ENCODE data around the gene EXOC4. TPM values are rescaled to one million over a fixed set of nuclear protein-coding genes. Genes with fewer than 3 reads are reported as not detected.

EXOC4 gene
- total RNA-seq, 2 donors from 2014 or later: 48.9 to 102 TPM

GRCh38 chr7:133961724-133962123, 708.8 kb downstream of the EXOC4 start:
- no peaks in the 10 kb centered on the region for H3K9me3 ChIP-seq
- DNase-seq (ENCODE audit: low spot score): no peak
- no peaks in the 10 kb centered on the region for H3K4me1 ChIP-seq (replicated peaks)
- intact Hi-C loops (cut with DNase I): no loop called here
- no peaks in the 10 kb centered on the region for H3K36me3 ChIP-seq
- 96% methylated on average over 3 of the region's 3 CpGs for WGBS
- no peak overlapping the region for H3K4me3 ChIP-seq
- TF ChIP-seq POLR2AphosphoS5 (IDR thresholded peaks at IDR 0.05) (no peak), POLR2A (IDR thresholded peaks at IDR 0.05) (no peak)
- TF ChIP-seq, protein P1, sequence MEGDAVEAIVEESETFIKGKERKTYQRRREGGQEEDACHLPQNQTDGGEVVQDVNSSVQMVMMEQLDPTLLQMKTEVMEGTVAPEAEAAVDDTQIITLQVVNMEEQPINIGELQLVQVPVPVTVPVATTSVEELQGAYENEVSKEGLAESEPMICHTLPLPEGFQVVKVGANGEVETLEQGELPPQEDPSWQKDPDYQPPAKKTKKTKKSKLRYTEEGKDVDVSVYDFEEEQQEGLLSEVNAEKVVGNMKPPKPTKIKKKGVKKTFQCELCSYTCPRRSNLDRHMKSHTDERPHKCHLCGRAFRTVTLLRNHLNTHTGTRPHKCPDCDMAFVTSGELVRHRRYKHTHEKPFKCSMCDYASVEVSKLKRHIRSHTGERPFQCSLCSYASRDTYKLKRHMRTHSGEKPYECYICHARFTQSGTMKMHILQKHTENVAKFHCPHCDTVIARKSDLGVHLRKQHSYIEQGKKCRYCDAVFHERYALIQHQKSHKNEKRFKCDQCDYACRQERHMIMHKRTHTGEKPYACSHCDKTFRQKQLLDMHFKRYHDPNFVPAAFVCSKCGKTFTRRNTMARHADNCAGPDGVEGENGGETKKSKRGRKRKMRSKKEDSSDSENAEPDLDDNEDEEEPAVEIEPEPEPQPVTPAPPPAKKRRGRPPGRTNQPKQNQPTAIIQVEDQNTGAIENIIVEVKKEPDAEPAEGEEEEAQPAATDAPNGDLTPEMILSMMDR (IDR thresholded peaks at IDR 0.05): no peak
- no peaks in the 10 kb centered on the region for H3K27me3 ChIP-seq (replicated peaks; ENCODE audit: insufficient read depth)
- H3K27ac ChIP-seq: no peak overlapping the region

GRCh38 chr7:133962646-133963045, 709.8 kb downstream of the EXOC4 start:
- Histone ChIP-seq H3K27me3 (replicated peaks; ENCODE audit: insufficient read depth) (no peaks in the 10 kb centered on the region), H3K27ac (no peak overlapping the region), H3K36me3 (no peaks in the 10 kb centered on the region), H3K4me3 (no peak overlapping the region), H3K9me3 (no peaks in the 10 kb centered on the region), H3K4me1 (replicated peaks) (no peaks in the 10 kb centered on the region)
- no peak for TF ChIP-seq POLR2AphosphoS5 (IDR thresholded peaks at IDR 0.05)
- WGBS: 86% methylated on average over 4 of the region's 4 CpGs
- intact Hi-C loops (cut with DNase I): no loop called here
- no peak for DNase-seq (ENCODE audit: low spot score)

DNA sequence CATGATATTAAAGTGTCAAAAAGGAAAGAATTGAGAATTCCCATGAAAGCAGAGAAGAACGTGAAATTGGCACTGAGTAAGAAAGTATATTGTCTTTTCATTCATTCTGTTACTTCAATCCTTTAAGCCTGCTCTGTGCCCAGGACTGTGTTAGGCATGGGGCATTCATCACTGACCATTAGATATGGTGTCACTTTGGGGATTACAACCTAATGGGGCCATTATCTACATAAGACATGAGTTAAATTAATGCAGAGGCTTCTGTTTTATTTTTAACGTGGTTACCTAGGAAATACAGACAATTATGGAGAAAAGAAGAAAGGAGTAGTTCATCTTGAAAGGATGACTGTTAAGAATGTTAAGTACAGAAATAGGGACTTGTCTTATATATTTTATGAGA, 710.8 kb downstream of the EXOC4 start:
- Histone ChIP-seq H3K27me3 (replicated peaks; ENCODE audit: insufficient read depth) (no peaks in the 10 kb centered on the region), H3K27ac (no peak overlapping the region), H3K4me1 (replicated peaks) (no peaks in the 10 kb centered on the region), H3K4me3 (no peak overlapping the region), H3K36me3 (no peaks in the 10 kb centered on the region), H3K9me3 (no peaks in the 10 kb centered on the region)
- DNase-seq (ENCODE audit: low spot score): no peak
- TF ChIP-seq POLR2AphosphoS5 (IDR thresholded peaks at IDR 0.05) (no peak), POLR2A (IDR thresholded peaks at IDR 0.05) (no peak)
- TF ChIP-seq, protein P1 (IDR thresholded peaks at IDR 0.05): no peak
- intact Hi-C loops (cut with DNase I): no loop called here
- WGBS: 61% methylated on average over 2 of the region's 2 CpGs

DNA sequence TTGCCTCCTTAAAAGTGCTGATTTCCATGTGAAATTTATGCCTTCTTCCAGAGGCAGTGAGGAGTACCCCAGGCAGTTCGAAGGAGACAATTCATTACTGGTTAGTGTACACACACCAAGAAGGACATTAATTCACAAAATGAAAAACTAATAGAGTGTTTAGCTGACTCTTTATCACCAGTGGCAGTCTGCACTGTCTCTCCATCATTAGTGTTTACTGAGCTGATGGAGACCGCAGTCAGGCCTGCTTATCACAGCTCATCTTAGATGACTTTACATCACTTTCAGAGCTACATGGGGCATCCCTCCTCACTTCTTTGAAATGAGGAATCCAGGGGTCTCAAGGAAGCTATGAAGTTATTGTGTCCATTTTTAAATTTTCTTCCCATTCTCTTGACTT, 718.7 kb downstream of the EXOC4 start:
- Histone ChIP-seq H3K27me3 (replicated peaks; ENCODE audit: insufficient read depth) (no peaks in the 10 kb centered on the region), H3K9me3 (no peaks in the 10 kb centered on the region), H3K4me3 (no peak overlapping the region), H3K27ac (no peak overlapping the region), H3K4me1 (replicated peaks) (no peaks in the 10 kb centered on the region), H3K36me3 (no peaks in the 10 kb centered on the region)
- intact Hi-C loops (cut with DNase I): no loop called here
- WGBS: 77% methylated on average over 2 of the region's 2 CpGs
- TF ChIP-seq POLR2AphosphoS5 (IDR thresholded peaks at IDR 0.05) (no peak), POLR2A (IDR thresholded peaks at IDR 0.05) (no peak)
- DNase-seq (ENCODE audit: low spot score): no peak

DNA sequence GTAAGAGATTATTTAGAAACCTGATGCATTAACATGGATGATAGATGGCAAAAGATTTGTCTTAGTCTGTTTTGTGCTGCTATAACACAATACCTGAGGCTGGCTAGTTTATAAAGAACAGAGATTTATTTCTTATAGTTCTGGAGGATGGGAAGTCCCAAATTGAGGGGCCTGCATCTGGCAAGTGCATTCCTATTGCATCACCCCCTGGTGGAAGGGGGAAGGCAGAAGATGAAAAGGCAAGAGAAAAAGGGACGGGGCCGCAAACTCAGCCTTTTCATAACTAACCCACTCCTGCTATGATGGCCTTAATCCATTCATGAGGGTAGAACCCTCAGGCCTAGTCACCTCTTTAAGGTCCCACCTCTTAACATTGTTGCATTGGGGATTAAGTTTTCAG, 720.8 kb downstream of the EXOC4 start:
- TF ChIP-seq, protein P1 (IDR thresholded peaks at IDR 0.05): no peak
- TF ChIP-seq POLR2A (IDR thresholded peaks at IDR 0.05) (no peak), POLR2AphosphoS5 (IDR thresholded peaks at IDR 0.05) (no peak)
- DNase-seq (ENCODE audit: low spot score): no peak
- no peak overlapping the region for H3K27ac ChIP-seq
- 95% methylated on average over 2 of the region's 2 CpGs for WGBS
- H3K4me1 ChIP-seq (replicated peaks): no peaks in the 10 kb centered on the region
- H3K4me3 ChIP-seq: no peak overlapping the region
- H3K36me3 ChIP-seq: no peaks in the 10 kb centered on the region
- intact Hi-C loops (cut with DNase I): no loop called here
- no peaks in the 10 kb centered on the region for H3K9me3 ChIP-seq
- no peaks in the 10 kb centered on the region for H3K27me3 ChIP-seq (replicated peaks; ENCODE audit: insufficient read depth)

DNA sequence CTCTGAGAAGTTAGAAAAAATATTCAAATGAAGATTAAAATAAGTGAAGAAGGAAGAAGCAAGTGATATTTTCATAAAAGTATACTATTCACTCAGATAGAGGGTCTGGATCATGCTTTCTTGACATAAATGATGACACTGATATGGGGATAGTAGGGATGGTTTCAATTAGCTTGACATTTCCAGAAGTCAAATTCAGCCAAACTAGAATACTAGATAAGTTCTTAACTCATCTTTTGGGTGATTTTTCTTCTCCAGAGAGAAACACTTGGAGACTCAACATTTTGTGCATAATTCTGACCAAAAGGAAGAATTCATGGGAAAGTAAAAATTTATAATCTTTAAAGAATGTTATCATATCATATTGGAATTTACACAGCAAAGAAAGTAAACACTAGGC, 722.3 kb downstream of the EXOC4 start:
- H3K4me1 ChIP-seq (replicated peaks): no peaks in the 10 kb centered on the region
- H3K27me3 ChIP-seq (replicated peaks; ENCODE audit: insufficient read depth): no peaks in the 10 kb centered on the region
- intact Hi-C loops (cut with DNase I): no loop called here
- no peak overlapping the region for H3K4me3 ChIP-seq
- TF ChIP-seq POLR2A (IDR thresholded peaks at IDR 0.05) (no peak), POLR2AphosphoS5 (IDR thresholded peaks at IDR 0.05) (no peak)
- TF ChIP-seq, protein P1 (IDR thresholded peaks at IDR 0.05): no peak
- no peaks in the 10 kb centered on the region for H3K36me3 ChIP-seq
- no peak overlapping the region for H3K27ac ChIP-seq
- no peaks in the 10 kb centered on the region for H3K9me3 ChIP-seq
- no peak for DNase-seq (ENCODE audit: low spot score)
